Gastroesophageal sphincter (tissue), 3 donors: ENCODE results near the gene THBS4.
"Not testable (repeated sequence)": the region's sequence is repeated elsewhere in the genome, so short reads cannot be mapped to it uniquely, and the experiment has no call there.

ENCODE experiments used
- CTCF ChIP-seq, 4 experiments: fragments of 200-600 bp in 2 of 4; fragments of 450-650 bp in 2 of 4; sonication (generic) in 1 of 4; IDR thresholded peaks; one replicate each; pipeline ENCODE4 v1.5.1; 2017 to 2019; ENCODE audit warnings: antibody characterized with exemption in 4 of 4, mild to moderate bottlenecking in 2 of 4, moderate library complexity in 2 of 4
- POLR2AphosphoS5 ChIP-seq: sonication (generic); formaldehyde crosslinking; IDR thresholded peaks from one replicate; pipeline ENCODE4 v1.6.1; 2017; ENCODE audit warnings: antibody characterized with exemption

DNA sequence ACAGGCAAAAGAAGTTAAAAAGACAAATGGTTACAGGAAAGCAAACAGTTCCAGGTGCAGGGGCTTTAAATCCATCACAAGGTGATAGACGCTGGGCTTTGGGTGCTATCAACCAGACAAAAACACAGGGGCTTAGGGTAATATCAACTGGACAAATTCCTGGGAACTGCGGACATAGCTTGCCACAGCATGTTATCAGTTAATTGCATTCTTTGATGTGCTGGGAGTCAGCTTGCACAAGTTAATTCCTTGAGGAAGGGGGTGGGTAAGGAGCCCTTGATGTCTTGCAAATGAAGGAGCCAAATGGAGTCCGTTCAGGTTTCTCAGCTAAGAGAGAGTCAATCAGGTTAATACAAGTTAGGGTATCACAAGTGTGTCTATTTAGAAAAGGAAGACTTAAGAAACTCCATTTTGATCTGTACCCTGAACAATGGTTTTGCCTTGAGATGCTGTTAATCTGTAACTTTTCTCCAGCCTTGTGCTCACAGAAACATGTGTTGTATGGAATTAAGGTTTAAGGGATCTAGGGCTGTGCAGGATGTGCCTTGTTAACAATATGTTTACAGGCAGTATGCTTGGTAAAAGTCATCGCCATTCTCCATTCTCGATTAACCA lies 76.3 kb downstream of the THBS4 start:
- not testable (repeated sequence) for TF ChIP-seq CTCF (IDR thresholded peaks at IDR 0.05); POLR2AphosphoS5
